T-helper 2 cell (primary cell): ENCODE measurements around the gene PEX11A.
"Not testable (repeated sequence)": the region's sequence is repeated elsewhere in the genome, so short reads cannot be mapped to it uniquely, and the experiment has no call there.

Source experiments
- DNase-seq, 5 experiments: peaks; one replicate each; pipeline versions ENCODE4 v3.0.0 to v3.0.0-alpha.2; 2012 to 2022
- total RNA-seq, 2 donors: gene quantifications; one replicate each; lab custom pipeline; 2026; lab: John Stamatoyannopoulos, UW

PEX11A gene, protein sequence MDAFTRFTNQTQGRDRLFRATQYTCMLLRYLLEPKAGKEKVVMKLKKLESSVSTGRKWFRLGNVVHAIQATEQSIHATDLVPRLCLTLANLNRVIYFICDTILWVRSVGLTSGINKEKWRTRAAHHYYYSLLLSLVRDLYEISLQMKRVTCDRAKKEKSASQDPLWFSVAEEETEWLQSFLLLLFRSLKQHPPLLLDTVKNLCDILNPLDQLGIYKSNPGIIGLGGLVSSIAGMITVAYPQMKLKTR
- 0.31 to 1.8 reads per million in 2 donors for total RNA-seq

GRCh38 chr15:89690276-89691218, at the start of gene PEX11A, which contains the start of gene WDR93:
PEX11A (minus strand) TSS chr15:89690754; CDS start chr15:89690632, 122 bp downstream.
WDR93 (plus strand) TSS chr15:89690811; CDS start chr15:89701747, 10,936 bp downstream.
- peak; percentile 39 to 82 (median 62) for DNase-seq

DNA sequence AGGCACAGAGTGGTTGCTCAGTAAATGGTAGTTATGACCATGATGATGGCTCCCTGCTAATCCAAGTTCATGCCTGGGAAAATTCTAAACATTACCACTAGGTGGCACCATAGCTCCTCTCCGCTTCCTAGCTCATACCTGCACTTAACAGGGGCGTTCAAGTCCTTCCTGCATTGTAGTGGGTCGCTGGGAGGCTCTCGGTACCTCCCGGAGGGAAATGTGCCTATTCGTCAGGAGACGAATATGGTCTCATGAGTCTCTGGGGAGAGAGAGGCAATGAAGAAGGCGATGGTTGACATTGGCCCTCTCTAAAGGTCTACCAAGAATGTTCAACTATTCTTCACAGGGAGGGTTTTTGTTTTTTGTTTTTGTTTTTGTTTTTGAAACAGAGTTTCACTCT, 49.6 kb upstream of the PEX11A start:
- peak in 3 of 5 experiments; percentile 26 to 66 (median 40) for DNase-seq

DNA sequence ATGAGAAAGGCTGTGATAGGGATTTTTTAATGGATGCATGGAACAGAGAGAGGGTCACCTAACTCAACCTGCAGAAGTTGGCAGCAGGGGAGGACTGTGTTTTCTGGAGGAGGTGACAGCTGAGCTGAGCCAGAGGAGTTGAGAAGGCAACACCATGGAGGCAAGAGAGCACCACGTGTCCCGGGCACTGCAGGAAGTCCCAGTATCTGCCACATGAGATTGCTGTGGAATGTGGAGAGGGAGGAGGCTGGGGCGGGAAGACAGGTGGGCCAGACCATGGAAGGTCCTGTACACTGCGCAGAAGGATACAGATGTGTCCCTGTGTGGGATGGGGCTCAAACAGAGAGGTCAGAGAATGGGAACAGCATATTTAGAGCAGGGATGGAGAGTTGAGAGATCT, 45.2 kb upstream of the PEX11A start:
- DNase-seq: no peak

DNA sequence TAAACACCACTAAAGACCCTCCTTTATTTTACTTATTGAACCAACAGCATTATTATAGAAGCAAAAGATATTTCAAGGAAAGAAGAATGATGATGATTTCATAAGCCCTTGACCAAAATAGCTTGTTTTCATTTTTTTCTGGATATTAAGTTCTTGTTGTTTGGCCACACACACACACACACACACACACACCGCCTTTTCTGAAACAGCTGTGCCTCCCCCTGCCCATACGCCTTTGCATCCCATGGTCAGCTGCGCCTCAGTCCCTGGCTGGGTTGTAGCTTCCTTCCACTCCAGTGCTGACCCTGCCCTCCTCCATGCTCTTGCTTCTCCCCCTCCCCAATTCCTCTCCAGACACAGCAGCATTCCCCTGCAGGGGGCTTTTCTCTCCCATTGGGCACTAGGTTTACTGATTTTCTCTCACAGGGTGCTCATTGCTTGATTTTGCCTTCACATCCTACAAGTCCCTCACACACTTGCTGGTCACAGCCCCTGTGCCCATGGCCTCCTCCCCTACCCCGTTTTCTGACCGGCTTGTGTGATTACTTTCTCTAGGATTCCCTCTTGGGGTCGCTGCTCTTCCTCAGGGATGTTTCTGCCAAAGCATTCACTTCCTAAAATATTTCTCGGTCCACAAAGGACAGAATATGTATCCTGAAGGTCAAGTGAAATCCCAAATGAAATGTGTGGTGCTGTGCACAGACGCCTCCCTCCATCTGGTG, 42.1 kb upstream of the PEX11A start:
- DNase-seq: no peak

DNA sequence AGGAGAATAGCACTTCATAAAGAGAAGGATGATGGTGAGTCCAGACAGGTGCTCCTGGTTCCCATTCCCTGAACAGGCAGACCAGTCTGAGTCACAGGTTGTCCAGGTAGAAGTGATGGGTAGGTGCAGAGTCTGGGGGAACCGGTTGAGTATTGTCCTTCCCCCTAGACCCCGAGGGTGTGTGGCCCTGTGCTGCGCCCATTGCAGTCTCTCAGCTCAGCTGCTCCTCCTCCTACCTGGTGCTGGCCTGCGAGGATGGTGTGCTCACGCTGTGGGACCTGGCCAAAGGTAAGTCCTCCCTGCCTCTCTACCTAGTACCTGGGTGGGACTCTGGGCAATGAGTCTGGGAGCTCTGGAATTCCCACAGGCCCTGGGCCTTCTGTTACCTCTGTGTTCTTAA, 40.7 kb upstream of the PEX11A start:
- no peak for DNase-seq

DNA sequence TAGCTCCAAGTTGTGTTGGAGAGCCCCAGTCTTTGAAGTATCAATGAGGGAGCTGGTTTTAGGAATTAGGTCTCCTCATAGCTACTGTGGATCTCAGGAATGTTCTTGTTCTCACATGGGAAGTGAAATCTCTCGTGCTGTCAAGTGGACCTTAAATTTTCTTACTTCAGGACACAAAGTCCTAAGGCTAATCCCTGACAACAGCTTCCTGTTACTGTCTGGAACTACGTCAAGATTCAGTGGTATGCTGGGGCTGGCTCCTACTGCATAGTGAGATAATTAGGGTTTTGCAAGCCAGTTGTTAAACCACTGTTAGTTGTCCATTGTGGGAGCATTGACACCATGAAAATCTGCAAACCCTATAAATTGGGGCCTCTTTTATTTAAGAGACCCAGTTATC, 37.7 kb upstream of the PEX11A start:
- no peak for DNase-seq

DNA sequence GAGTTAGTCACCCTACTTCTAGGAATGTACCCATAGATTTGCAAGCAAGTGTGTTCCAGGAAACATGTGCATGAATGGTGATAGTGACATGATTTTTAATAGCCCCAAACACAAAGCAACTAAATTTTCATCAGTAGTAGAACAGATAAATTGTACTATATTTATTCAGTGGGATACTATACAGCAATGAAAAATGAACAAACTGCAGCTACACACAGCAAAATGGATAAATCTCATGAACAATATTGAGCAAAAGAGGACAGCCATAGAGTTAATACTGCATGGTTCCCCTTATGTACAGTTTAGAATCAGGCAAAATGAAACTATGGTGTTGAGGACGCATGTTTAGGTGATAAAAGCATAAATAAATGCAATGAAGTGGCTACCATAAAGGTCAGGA, 34.5 kb upstream of the PEX11A start:
- DNase-seq: no peak

GRCh38 chr15:89724621-89725020, 34.1 kb upstream of the PEX11A start:
- no peak for DNase-seq

- no peak for DNase-seq
Measured at GRCh38 chr15:89723031-89723430, 32.5 kb upstream of the PEX11A start.

- DNase-seq: no peak
Measured at GRCh38 chr15:89714775-89715174, 24.2 kb upstream of the PEX11A start.

GRCh38 chr15:89707577-89707976, 17.0 kb upstream of the PEX11A start:
- no peak for DNase-seq

DNA sequence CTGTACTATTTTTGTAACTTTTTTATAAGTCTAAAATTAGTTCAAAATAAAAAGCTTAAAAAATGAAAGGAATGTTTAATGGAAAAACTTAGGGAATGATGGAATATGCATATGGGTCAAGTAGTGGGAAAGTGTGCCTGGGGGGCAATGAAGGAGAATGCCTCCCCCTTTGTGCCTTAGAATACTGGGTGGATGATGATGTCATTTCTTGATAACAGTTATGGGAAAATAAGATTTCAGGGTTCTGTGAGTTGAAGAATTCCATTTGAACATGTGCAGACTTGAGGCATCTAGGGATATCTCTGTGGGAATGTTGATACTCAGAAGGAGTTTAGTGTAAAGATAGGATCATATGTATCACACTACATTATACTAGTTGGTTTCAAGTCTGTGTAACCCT, 13.9 kb upstream of the PEX11A start:
- DNase-seq: no peak

- DNase-seq: no peak
Measured at GRCh38 chr15:89695198-89695597, 4.6 kb upstream of the PEX11A start.

- no peak for DNase-seq
Measured at GRCh38 chr15:89693696-89694095, 3.1 kb upstream of the PEX11A start.

DNA sequence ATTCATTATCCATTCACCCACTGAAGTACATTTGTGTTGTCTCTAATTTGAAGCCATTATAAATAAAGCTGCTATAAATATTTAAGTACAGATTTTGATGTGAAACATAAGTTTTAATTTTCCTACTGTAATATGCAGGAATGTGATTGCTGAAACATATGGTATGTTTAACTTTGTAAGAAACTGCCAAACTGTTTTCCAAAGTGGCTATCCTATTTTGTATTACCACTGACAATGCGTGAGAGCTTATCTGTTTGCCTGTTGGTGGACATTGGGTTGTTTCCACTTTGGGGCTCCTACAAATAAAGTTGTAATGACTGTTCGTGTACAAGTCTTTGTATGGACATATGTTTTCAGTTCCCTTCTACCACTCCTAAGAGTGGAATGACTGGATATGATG, 2.5 kb upstream of the PEX11A start:
- no peak for DNase-seq

- DNase-seq: not testable (repeated sequence)
Measured at GRCh38 chr15:89689930-89690275, 651 bp downstream of the PEX11A start.

- no peak for DNase-seq
Measured at GRCh38 chr15:89686522-89686921, 4.0 kb downstream of the PEX11A start.

GRCh38 chr15:89685995-89686394, 4.6 kb downstream of the PEX11A start:
- no peak for DNase-seq

DNA sequence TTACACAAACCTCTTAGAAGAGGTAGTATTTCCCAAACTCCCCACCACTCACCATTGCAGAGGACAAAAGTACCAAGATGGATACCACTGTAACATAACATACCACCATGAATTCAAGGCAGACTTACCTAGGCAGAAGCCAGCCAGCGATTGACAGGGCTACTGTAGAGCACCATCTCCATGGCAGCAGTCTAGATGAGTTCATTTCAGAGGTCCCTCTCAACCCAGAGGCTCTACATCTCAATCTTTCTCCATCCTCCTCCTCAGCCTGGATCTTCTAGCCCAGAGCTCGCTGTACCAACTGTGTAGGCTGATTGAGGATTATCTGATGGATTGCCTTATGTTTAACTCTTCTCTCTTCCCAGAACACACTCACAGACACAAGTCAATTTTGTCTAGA, 9.4 kb downstream of the PEX11A start:
- DNase-seq: no peak

GRCh38 chr15:89680282-89680873, 10.2 kb downstream of the PEX11A start:
- DNase-seq: no peak

DNA sequence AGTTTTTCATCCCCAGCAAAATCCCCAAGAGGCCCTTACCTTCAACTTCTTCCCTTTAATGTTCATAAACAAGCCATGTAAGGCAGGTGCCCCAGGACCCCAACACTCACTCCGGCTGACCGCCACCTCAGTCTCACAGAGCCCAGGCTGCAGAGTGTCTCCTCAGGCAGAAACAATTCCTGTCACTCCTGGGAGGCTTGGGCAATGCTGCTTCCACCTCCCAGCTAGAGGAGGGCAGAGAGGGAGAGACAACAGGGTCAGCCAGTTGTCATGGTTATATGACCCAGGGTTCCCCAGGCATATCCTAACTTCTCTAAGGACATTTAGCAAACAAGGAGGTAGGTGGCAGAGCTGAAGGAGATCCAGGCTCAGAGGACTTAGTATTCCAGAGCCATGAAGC, 11.3 kb downstream of the PEX11A start, which contains the start of gene PLIN1:
Gene PLIN1 (minus strand): TSS at position 156 of the 400 bp plus-strand sequence. CDS start 1,878 bp downstream, outside the sequence.
- no peak for DNase-seq

DNA sequence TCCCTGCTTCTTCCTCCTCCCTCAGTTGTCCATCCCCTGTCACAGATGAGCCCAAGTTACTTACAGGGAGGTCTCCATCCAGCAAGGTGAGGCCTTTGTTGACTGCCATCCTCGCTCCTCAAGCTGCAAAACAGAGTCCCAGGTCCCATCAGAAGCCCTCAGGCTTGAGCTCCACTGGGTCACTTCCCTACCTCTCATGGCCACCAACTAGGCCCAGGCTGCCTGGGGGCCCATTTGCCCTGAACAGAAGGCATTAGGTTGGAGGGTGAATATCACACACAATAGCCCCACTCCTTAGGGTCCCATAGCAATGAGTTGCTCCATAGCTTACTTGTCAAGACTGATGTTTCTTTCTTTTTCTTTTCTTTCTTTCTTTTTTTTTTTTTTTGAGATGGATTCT, 13.2 kb downstream of the PEX11A start:
- DNase-seq: no peak

GRCh38 chr15:89675606-89676005, 14.9 kb downstream of the PEX11A start:
- no peak for DNase-seq
